Spleen (tissue), 7 donors: ENCODE results near the gene CD300C.

Source experiments
- CTCF ChIP-seq, 11 experiments: fragments of 200-600 bp in 7 of 11; fragments of 450-650 bp in 4 of 11; sonication (generic) in 4 of 11; IDR thresholded peaks in 8 of 11; conservative IDR thresholded peaks in 3 of 11; 1 replicate in 7 of 11; 2 replicates in 4 of 11; pipeline versions ENCODE4 v1.4.0 to v1.8.0; 2016 to 2021; ENCODE audit warnings: antibody characterized with exemption in 11 of 11, inconsistent platforms in 4 of 11, mild to moderate bottlenecking in 1 of 11
- POLR2A ChIP-seq, 3 donors: fragments of 450-650 bp; IDR thresholded peaks; one replicate each; pipeline ENCODE4 v1.5.1; 2017; ENCODE audit warnings: antibody characterized with exemption in 3 of 3, mild to moderate bottlenecking in 1 of 3
- POLR2AphosphoS5 ChIP-seq, 3 donors: sonication (generic); formaldehyde crosslinking; IDR thresholded peaks; one replicate each; pipeline ENCODE4 v1.5.1; 2017; ENCODE audit warnings: antibody characterized with exemption in 3 of 3
- donor health status: DM: no; HTN: no; CAD: no; lungs with moderate emphysema.
- donor health status: DM: no; HTN: no; CAD: no.
- donor health status: DM: no; HTN: no; CAD: no.

DNA sequence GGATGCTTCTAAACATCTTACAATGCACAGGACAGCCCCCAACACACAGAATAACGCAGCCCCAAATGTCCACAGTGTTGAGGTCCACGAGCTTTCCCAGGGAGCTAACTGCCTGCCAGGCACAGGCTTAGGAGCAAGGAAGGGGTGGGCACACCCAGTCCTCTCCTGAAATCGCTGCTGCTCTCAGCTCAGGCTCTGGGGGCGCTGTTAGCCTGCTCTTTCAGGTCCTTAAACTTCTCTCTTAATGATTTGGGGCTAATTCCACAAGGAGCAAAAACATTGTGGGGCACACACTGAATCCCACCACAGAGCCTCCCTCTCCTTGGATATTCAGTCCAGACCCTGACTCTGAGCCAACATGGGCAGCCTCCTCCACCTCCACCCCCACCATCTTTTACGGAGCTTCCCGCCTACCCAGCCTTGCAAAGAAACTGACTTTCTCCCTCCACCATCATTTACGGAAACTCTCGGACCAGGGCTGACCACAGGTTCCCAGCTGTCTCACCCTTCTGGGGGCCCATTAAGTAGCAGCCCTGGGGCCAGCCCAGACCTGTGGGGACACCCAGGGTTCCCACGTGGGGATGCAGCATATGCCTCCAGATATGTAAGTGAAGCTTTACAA, 20.3 kb upstream of the CD300C start:
- TF ChIP-seq POLR2AphosphoS5 (IDR thresholded peaks at IDR 0.05) (no peak), POLR2A (IDR thresholded peaks at IDR 0.05) (no peak), CTCF (IDR thresholded peaks at IDR 0.05 in 8 of 11, conservative IDR thresholded peaks at IDR 0.05 in 3 of 11) (peak in 10 of 11 experiments; percentile 7 to 70 (median 54))
